HL-60 (cell line): ENCODE measurements around the gene KRT85.

Experiments used
- DNase-seq, 2 experiments: peaks; one replicate each; pipeline ENCODE4 v3.0.0-alpha.2; 2010 to 2020; ENCODE audit warnings: low read depth in 1 of 2, low spot score in 1 of 2
- H3K27ac ChIP-seq: fragments of 250-450 bp; sonication (Bioruptor Pico); replicated peaks from 2 replicates; pipeline ENCODE4 v1.5.1; 2020; ENCODE audit warnings: mild to moderate bottlenecking, moderate library complexity
- H3K27me3 ChIP-seq: fragments of 250-450 bp; sonication (Bioruptor Pico); 2 replicates; pipeline ENCODE4 v1.5.1; 2021; ENCODE audit warnings: mild to moderate bottlenecking, moderate library complexity; ENCODE audit not compliant: insufficient read depth, poor library complexity, severe bottlenecking
- H3K4me3 ChIP-seq: replicated peaks from 2 replicates; pipeline ENCODE4 v1.5.1; 2011; ENCODE audit warnings: mild to moderate bottlenecking, control low read depth, low read length; ENCODE audit not compliant: insufficient read depth
- GABPA ChIP-seq: IDR thresholded peaks from 2 replicates; pipeline ENCODE4 v1.6.1; 2012; ENCODE audit warnings: low read depth
- POLR2AphosphoS5 ChIP-seq: IDR thresholded peaks from 2 replicates; pipeline ENCODE4 v1.6.1; 2012; ENCODE audit warnings: low read depth
- REST ChIP-seq: IDR thresholded peaks from 2 replicates; pipeline ENCODE4 v1.6.1; 2012; ENCODE audit warnings: low read depth; ENCODE audit not compliant: insufficient replicate concordance
- SPI1 ChIP-seq: IDR thresholded peaks from 2 replicates; pipeline ENCODE4 v1.6.1; 2012; ENCODE audit warnings: low read depth, mild to moderate bottlenecking, borderline replicate concordance
- TF ChIP-seq, protein P1 (sequence below): IDR thresholded peaks from one replicate; pipeline ENCODE4 v1.5.1; 2011; ENCODE audit warnings: low read length, control low read depth, inconsistent platforms; ENCODE audit not compliant: insufficient read depth

KRT85 gene

DNA sequence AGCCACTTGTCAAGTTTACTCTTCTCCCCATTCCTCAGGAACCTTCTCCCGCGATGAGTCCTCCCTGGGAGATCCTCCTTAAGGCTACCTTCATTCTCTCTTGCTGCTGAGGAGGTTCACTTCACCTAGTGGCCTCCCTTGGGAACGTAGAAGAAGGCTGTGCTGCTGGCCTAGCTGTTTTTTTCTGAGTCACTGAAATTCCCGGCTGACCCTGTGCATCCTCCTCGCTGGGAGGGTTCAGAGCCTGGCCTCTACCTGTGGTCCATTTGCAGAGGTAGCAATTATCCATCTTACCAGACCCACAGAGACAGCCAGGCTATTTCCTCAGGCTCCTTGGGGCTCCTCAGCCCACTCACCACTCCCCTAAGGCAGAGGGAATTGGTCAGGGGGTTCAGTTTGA, 34.2 kb upstream of the KRT85 start:
- TF ChIP-seq REST (no peak), POLR2AphosphoS5 (no peak), GABPA (no peak), SPI1 (no peak)
- TF ChIP-seq, protein P1, sequence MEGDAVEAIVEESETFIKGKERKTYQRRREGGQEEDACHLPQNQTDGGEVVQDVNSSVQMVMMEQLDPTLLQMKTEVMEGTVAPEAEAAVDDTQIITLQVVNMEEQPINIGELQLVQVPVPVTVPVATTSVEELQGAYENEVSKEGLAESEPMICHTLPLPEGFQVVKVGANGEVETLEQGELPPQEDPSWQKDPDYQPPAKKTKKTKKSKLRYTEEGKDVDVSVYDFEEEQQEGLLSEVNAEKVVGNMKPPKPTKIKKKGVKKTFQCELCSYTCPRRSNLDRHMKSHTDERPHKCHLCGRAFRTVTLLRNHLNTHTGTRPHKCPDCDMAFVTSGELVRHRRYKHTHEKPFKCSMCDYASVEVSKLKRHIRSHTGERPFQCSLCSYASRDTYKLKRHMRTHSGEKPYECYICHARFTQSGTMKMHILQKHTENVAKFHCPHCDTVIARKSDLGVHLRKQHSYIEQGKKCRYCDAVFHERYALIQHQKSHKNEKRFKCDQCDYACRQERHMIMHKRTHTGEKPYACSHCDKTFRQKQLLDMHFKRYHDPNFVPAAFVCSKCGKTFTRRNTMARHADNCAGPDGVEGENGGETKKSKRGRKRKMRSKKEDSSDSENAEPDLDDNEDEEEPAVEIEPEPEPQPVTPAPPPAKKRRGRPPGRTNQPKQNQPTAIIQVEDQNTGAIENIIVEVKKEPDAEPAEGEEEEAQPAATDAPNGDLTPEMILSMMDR, result no peak
- no peak for DNase-seq
- no peaks in the 10 kb centered on the region for H3K27me3 ChIP-seq

DNA sequence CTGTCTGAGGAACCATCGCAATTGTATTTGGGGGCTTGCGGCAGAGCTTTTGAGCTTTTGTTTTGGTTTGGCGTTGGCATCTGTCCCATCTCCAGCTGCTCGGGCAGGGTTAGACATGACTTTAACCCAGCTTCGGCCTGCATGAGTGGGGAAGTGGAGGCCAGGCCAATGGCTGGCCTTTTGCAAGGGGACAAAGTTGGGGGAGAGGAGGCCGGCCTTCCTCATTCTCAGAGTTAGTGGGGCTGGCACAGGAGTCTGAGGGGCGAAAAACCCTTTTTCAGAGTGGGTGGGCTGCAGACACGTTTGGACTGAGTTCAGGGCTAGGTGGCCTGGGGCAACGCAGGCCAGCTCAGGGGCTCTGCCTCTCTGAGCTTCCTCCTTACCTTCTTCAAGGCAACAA, 33.6 kb upstream of the KRT85 start:
- TF ChIP-seq POLR2AphosphoS5, result no peak
- TF ChIP-seq, protein P1, result no peak
- no peak for TF ChIP-seq SPI1
- no peak for TF ChIP-seq GABPA
- no peak for TF ChIP-seq REST
- Histone ChIP-seq H3K27ac (no peak overlapping the region), H3K4me3 (no peak overlapping the region), H3K27me3 (no peaks in the 10 kb centered on the region)
- DNase-seq, result no peak

More for the DNA sequence above, 34.2 kb upstream of the KRT85 start:
- H3K27ac ChIP-seq, result no peak overlapping the region
- H3K4me3 ChIP-seq, result no peak overlapping the region

DNA sequence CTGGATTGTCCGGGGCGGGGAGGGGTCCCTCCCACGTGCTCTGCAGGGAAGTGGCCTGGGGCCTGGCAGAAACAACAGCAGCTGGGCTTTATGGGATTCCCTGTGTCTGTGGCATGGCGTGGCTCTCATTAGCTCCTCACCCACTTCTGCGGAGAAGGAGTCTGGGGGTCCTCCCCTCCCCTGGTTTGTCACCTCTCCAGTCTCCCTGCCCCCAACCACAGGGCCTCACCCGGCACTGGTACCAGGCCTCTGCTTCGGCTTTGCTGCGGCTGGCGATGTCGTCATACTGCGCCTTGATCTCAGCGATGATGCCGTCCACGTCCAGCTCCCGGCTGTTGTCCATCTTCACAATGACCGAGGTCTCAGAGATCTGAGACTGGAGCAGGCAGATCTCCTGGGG, 32.5 kb upstream of the KRT85 start:
- TF ChIP-seq SPI1 (no peak), GABPA (no peak), REST (no peak), POLR2AphosphoS5 (no peak)
- TF ChIP-seq, protein P1, result no peak
- no peaks in the 10 kb centered on the region for H3K27me3 ChIP-seq
- H3K4me3 ChIP-seq, result no peak overlapping the region
- no peak overlapping the region for H3K27ac ChIP-seq
- DNase-seq, result no peak
